Vagina (tissue), 2 donors: ENCODE data around the gene DNAH3.

Source experiments
- POLR2A ChIP-seq, 2 donors: fragments of 450-650 bp; IDR thresholded peaks; one replicate each; pipeline ENCODE4 v1.6.1; 2017; ENCODE audit warnings: antibody characterized with exemption in 2 of 2, mild to moderate bottlenecking in 2 of 2, moderate library complexity in 2 of 2
- POLR2AphosphoS5 ChIP-seq, 2 donors: sonication (generic); formaldehyde crosslinking; IDR thresholded peaks; one replicate each; pipeline ENCODE4 v1.9.0; 2017; ENCODE audit warnings: antibody characterized with exemption in 2 of 2, mild to moderate bottlenecking in 2 of 2, low read depth in 1 of 2; ENCODE audit not compliant: insufficient read depth in 1 of 2
- TF ChIP-seq, protein P1 (sequence below), 3 experiments: fragments of 450-650 bp in 2 of 3; fragments of 200-600 bp in 1 of 3; sonication (generic) in 1 of 3; IDR thresholded peaks; one replicate each; pipeline ENCODE4 v1.5.1; 2017 to 2019; ENCODE audit warnings: antibody characterized with exemption in 3 of 3, mild to moderate bottlenecking in 2 of 3, moderate library complexity in 2 of 3

DNA sequence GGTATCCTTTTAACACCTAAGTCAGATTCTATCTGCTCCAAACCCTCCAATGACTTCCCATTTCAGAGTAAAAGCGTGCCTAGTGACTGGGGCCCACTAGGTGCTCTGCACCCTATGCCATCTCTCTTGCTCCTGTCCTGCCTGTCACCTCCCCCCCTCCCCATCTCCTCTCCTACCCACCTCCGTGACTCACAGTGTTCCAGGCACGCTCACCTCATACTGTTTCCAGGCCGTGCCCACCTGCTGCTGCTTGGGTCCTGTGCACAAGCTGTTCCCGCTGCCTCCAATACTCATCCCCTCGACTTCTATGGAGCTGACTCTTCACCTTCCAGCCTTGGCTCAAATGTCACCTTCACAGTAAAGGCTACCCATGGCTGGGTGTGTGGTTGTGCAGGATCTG lies 21.7 kb downstream of the DNAH3 start:
- TF ChIP-seq POLR2A (IDR thresholded peaks at IDR 0.05): no peak
- TF ChIP-seq, protein P1, sequence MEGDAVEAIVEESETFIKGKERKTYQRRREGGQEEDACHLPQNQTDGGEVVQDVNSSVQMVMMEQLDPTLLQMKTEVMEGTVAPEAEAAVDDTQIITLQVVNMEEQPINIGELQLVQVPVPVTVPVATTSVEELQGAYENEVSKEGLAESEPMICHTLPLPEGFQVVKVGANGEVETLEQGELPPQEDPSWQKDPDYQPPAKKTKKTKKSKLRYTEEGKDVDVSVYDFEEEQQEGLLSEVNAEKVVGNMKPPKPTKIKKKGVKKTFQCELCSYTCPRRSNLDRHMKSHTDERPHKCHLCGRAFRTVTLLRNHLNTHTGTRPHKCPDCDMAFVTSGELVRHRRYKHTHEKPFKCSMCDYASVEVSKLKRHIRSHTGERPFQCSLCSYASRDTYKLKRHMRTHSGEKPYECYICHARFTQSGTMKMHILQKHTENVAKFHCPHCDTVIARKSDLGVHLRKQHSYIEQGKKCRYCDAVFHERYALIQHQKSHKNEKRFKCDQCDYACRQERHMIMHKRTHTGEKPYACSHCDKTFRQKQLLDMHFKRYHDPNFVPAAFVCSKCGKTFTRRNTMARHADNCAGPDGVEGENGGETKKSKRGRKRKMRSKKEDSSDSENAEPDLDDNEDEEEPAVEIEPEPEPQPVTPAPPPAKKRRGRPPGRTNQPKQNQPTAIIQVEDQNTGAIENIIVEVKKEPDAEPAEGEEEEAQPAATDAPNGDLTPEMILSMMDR (IDR thresholded peaks at IDR 0.05): no peak
- TF ChIP-seq POLR2AphosphoS5 (IDR thresholded peaks at IDR 0.05; ENCODE audit: insufficient read depth in 1 of 2, low read depth in 1 of 2): no peak
